ENCODE measurements around the gene VIL1. TPM values are rescaled to one million over a fixed set of nuclear protein-coding genes. Genes with fewer than 3 reads are reported as not detected.
A peak's percentile ranks its signal among the peaks of the same experiment; 100 is the strongest.

VIL1 gene
- total RNA-seq, 1 experiment from 2014 or later: 401 TPM

DNA sequence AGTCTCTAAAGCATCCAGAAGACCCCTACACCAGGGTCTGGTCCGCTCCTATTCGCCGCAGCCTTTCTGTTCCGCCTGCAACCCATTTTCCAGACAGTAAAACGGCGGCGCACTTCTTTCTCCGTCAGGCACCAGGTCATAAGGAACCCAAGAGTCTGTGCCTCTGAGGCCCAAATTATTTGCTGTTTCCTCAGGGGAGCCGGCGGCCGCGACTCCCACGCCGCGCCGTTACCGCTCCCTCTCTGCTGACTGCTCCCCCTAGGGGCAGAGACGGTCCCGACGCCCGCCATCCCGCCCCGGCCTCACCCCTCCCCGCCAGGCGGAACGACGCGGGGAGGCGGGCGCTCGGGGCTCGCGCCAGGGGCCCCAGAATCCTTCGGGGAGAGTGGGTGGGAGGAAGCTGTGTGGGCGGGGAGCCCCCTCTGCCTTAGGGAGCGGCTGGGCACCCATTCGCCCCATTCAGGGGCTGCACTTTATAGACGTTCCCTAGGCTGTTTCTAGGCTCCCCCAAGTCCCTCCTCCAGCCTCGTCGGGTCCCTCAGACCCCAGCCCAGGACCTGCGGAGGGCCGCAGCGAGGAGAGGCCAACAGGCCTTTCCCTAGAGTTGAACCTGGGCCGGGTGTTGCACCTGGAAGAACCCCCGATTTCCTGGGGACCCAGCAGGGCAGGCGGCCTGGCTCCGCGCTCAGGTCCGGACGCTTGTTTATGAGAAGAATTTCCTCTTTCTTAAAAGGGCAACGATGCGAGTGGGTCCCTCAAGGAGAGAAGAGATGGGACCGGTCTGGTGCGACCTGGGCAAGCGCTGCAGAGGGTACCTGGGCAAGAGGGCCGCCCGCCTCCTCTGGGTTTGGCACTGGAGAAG is 22.9 kb upstream of the VIL1 start:
- ChIA-PET POLR2A (interaction anchor here (0.6 to 3.4 kb wide), 8 partner anchors 10 to 126 kb away, joined by 3 to 37 read pairs (median 4); partner anchors contain the start of genes AAMP and PNKD), CTCF (interaction anchor here (0.5 to 2.4 kb wide), 23 partner anchors 9 to 991 kb away, joined by 3 to 28 read pairs (median 4); partner anchors contain the start of genes AAMP, PNKD, RNF25 and STK36)
- Mint-ChIP-seq H3K27me3 (ENCODE audit: insufficient read depth, unreplicated experiment) (no peaks in the 10 kb centered on the region), H3K36me3 (ENCODE audit: insufficient read depth, unreplicated experiment) (peaks cover 38% of the 10 kb centered on the region), H3K4me1 (ENCODE audit: low read depth, unreplicated experiment) (peaks cover 22% of the 10 kb centered on the region), H3K9me3 (ENCODE audit: unreplicated experiment) (no peaks in the 10 kb centered on the region), H3K4me3 (ENCODE audit: unreplicated experiment) (peak overlapping the region; percentile 98), H3K27ac (ENCODE audit: unreplicated experiment) (peak overlapping the region; percentile 98)
- peak overlapping the region; percentile 77 for H3K4me3 ChIP-seq (ENCODE audit: low read depth, low read length)
- no TSS peak for BruUV-seq (replicated peaks)
- no peaks in the 10 kb centered on the region for H3K36me3 ChIP-seq (ENCODE audit: control insufficient read depth, insufficient read depth, low read length)
- H3K4me1 ChIP-seq: peaks cover 9% of the 10 kb centered on the region
- H3K27me3 ChIP-seq (replicated peaks; ENCODE audit: control insufficient read depth, insufficient read depth, low read length): no peaks in the 10 kb centered on the region
- TF ChIP-seq, protein P1, sequence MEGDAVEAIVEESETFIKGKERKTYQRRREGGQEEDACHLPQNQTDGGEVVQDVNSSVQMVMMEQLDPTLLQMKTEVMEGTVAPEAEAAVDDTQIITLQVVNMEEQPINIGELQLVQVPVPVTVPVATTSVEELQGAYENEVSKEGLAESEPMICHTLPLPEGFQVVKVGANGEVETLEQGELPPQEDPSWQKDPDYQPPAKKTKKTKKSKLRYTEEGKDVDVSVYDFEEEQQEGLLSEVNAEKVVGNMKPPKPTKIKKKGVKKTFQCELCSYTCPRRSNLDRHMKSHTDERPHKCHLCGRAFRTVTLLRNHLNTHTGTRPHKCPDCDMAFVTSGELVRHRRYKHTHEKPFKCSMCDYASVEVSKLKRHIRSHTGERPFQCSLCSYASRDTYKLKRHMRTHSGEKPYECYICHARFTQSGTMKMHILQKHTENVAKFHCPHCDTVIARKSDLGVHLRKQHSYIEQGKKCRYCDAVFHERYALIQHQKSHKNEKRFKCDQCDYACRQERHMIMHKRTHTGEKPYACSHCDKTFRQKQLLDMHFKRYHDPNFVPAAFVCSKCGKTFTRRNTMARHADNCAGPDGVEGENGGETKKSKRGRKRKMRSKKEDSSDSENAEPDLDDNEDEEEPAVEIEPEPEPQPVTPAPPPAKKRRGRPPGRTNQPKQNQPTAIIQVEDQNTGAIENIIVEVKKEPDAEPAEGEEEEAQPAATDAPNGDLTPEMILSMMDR (IDR thresholded peaks at IDR 0.05; ENCODE audit: insufficient read depth in 1 of 2, low read depth in 1 of 2, low read length in 1 of 2, severe bottlenecking in 1 of 2, unreplicated experiment in 1 of 2): peak; percentile 86 to 92
- intact Hi-C loops (cut with micrococcal nuclease; ENCODE audit: unreplicated experiment): loop anchor here (1.0 to 2.0 kb wide), 7 partner anchors 10 to 209 kb away; partner anchors contain the start of genes AAMP, CATIP and PNKD
- no peaks in the 10 kb centered on the region for H3K9me3 ChIP-seq
- DNase-seq: peak; percentile 97

DNA sequence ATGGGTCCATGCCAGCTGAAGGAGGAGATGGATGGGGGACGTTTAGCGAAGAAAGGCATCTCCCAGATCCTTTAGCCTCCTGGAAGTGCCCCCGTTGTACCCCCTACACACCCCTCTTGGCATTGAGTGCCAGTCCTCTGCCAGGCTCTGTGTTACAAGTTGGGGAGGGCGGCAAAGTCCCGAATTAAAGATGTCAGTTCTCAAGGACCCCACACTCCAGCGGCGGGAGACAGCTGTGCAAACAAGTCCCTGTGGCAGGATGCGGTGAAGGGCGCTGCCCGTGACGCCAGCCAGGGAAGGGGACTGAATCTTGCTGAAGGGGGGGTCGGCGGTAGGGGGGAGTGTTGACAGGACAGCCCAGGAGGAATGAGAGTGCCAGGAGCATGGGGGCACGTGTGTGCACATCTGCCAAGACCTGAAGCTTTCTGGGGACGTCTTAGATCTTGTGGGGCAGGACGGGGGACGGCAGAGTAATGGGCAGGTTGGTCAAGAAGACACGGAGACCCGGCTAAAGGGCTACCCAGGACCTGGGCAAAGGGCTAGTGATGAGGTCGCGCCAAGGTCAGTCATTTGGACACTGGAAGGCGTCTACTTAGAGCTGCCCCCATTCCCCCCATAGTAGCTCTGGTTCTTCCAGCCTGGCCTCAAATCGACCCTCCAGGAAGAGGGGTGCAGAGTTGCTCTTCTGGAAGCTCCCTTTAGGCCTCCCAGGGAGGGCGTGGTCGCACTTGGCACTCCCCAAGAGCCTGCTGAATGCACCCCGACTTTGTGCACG is 22.0 kb upstream of the VIL1 start:
- BruUV-seq (replicated peaks): TSS peak; percentile 18
- Histone ChIP-seq H3K4me1 (peaks cover 15% of the 10 kb centered on the region), H3K4me3 (ENCODE audit: low read depth, low read length) (peak overlapping the region; percentile 77), H3K9me3 (no peaks in the 10 kb centered on the region), H3K27me3 (replicated peaks; ENCODE audit: control insufficient read depth, insufficient read depth, low read length) (no peaks in the 10 kb centered on the region), H3K36me3 (ENCODE audit: control insufficient read depth, insufficient read depth, low read length) (no peaks in the 10 kb centered on the region)
- Mint-ChIP-seq H3K27me3 (ENCODE audit: insufficient read depth, unreplicated experiment) (no peaks in the 10 kb centered on the region), H3K4me1 (ENCODE audit: low read depth, unreplicated experiment) (peaks cover 22% of the 10 kb centered on the region), H3K4me3 (ENCODE audit: unreplicated experiment) (peak overlapping the region; percentile 98), H3K36me3 (ENCODE audit: insufficient read depth, unreplicated experiment) (peaks cover 46% of the 10 kb centered on the region), H3K9me3 (ENCODE audit: unreplicated experiment) (no peaks in the 10 kb centered on the region), H3K27ac (ENCODE audit: unreplicated experiment) (peak overlapping the region; percentile 98)
- POLR2A ChIA-PET: interaction anchor here (0.6 to 3.4 kb wide), 8 partner anchors 9 to 127 kb away, joined by 3 to 37 read pairs (median 4); partner anchors contain the start of genes AAMP and PNKD
- CTCF ChIA-PET: interaction anchor here (0.5 to 2.4 kb wide), 25 partner anchors 9 to 990 kb away, joined by 3 to 28 read pairs (median 4); partner anchors contain the start of genes AAMP, PNKD, RNF25 and STK36
- DNase-seq: peak; percentile 64 to 78
- intact Hi-C loops (cut with micrococcal nuclease; ENCODE audit: unreplicated experiment): loop anchor here (1.0 to 2.0 kb wide), 7 partner anchors 9 to 210 kb away; partner anchors contain the start of genes AAMP, CATIP and PNKD
- TF ChIP-seq, protein P1 (IDR thresholded peaks at IDR 0.05; ENCODE audit: insufficient read depth in 1 of 2, low read depth in 1 of 2, low read length in 1 of 2, severe bottlenecking in 1 of 2, unreplicated experiment in 1 of 2): no peak

Measured in Caco-2 (cell line).